Measurements from ENCODE around the gene MAPK6. TPM values are rescaled to one million over a fixed set of nuclear protein-coding genes. Genes with fewer than 3 reads are reported as not detected.

MAPK6 gene
- total RNA-seq, 3 donors from 2014 or later, result 20.8 to 32.2 (median 22.0) TPM

DNA sequence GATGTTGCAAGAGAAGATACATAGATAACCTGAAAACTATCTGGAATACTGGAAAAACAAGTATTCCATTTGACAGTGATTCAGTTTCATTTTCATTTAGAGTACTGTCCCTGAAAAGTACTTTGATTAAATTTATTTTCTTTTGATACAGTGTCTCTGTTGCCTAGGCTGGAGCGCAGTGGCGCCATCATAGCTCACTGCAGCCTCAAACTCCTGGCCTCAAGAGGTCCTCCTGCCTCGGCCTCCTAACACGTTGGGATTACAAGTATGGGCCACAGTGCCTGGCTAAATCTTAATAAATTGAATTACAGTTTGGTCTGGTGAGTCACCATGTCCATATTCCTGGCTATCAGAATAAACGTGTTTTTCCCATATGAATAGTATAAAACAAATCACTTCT, 45.8 kb upstream of the MAPK6 start:
- peaks cover 0 to 1% of the 10 kb centered on the region in 2 donors for H3K9me3 ChIP-seq
- H3K36me3 ChIP-seq, result no peaks in the 10 kb centered on the region
- no peaks in the 10 kb centered on the region for H3K27me3 ChIP-seq
- H3K27ac ChIP-seq, result no peak overlapping the region
- TF ChIP-seq, protein P1, sequence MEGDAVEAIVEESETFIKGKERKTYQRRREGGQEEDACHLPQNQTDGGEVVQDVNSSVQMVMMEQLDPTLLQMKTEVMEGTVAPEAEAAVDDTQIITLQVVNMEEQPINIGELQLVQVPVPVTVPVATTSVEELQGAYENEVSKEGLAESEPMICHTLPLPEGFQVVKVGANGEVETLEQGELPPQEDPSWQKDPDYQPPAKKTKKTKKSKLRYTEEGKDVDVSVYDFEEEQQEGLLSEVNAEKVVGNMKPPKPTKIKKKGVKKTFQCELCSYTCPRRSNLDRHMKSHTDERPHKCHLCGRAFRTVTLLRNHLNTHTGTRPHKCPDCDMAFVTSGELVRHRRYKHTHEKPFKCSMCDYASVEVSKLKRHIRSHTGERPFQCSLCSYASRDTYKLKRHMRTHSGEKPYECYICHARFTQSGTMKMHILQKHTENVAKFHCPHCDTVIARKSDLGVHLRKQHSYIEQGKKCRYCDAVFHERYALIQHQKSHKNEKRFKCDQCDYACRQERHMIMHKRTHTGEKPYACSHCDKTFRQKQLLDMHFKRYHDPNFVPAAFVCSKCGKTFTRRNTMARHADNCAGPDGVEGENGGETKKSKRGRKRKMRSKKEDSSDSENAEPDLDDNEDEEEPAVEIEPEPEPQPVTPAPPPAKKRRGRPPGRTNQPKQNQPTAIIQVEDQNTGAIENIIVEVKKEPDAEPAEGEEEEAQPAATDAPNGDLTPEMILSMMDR (IDR thresholded peaks at IDR 0.05), result no peak
- TF ChIP-seq POLR2A (IDR thresholded peaks at IDR 0.05) (no peak), POLR2AphosphoS5 (IDR thresholded peaks at IDR 0.05) (no peak)
- DNase-seq (ENCODE audit: low spot score in 2 of 2), result no peak
- H3K4me1 ChIP-seq, result peaks cover 0 to 4% of the 10 kb centered on the region in 2 donors
- intact Hi-C loops (cut with DNase I; ENCODE audit: low total_unique reads), result no loop called here
- no peak overlapping the region for H3K4me3 ChIP-seq

DNA sequence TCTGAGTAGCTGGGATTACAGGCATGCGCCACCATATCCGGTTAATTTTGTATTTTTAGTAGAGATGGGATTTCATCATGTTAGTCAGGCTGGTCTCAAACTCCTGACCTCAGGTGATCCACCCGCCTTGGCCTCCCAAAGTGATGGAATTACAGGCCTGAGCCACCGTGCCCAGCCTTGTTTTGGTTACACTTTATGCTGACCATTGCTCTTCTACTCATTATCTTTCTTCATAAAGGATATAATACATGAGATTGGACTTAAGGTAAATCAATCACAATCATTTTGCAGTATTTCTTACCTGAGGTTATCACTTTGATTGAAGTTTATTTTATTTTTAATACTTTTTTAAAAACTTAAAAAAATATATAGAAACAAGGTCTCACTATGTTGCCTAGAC, 45.2 kb upstream of the MAPK6 start:
- no peak overlapping the region for H3K4me3 ChIP-seq
- TF ChIP-seq, protein P1 (IDR thresholded peaks at IDR 0.05), result no peak
- no peak for TF ChIP-seq POLR2A (IDR thresholded peaks at IDR 0.05)
- TF ChIP-seq POLR2AphosphoS5 (IDR thresholded peaks at IDR 0.05), result no peak
- intact Hi-C loops (cut with DNase I; ENCODE audit: low total_unique reads), result no loop called here
- peaks cover 0 to 4% of the 10 kb centered on the region in 2 donors for H3K4me1 ChIP-seq
- H3K36me3 ChIP-seq, result no peaks in the 10 kb centered on the region
- no peak for DNase-seq (ENCODE audit: low spot score in 2 of 2)
- H3K27ac ChIP-seq, result no peak overlapping the region
- H3K27me3 ChIP-seq, result no peaks in the 10 kb centered on the region
- no peaks in the 10 kb centered on the region for H3K9me3 ChIP-seq

DNA sequence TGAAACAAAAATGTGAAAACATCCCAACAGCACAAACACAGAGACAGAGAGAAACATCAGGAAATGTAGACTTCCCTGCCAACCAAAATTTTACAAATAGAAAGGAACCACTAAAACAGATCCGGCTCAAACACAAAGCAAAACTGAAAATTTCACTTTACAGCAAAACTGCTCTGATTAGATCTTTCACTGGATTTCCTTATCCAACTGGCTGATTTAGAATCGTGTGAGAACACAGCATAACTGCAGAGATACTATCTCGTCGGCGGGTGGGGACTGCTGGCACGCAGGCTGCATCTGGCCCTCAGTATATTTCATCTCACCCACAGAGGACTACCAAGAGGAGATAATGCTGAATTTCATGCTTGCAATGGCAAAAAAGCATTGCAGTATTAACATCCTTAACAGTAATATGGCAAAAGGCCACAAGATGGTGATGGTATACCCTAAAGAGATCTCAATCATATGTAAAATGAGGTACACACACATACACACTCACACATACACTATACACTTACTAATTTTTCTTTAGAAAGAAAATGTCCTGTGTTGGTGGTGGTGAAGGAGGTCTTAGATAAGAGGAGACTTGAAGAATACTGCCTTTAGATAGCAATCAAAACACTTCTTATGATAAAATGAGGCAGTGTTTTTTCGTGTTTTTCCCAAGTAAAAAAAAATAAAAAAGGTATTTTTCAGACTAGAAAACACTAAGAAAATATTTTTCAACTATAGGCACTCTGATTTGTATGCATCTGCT, 36.8 kb upstream of the MAPK6 start:
- no peaks in the 10 kb centered on the region for H3K9me3 ChIP-seq
- no peaks in the 10 kb centered on the region for H3K36me3 ChIP-seq
- intact Hi-C loops (cut with DNase I; ENCODE audit: low total_unique reads), result no loop called here
- H3K4me3 ChIP-seq, result peak overlapping the region; percentile 7 to 43 (median 23)
- no peak for TF ChIP-seq POLR2A (IDR thresholded peaks at IDR 0.05)
- TF ChIP-seq POLR2AphosphoS5 (IDR thresholded peaks at IDR 0.05), result no peak
- TF ChIP-seq, protein P1 (IDR thresholded peaks at IDR 0.05), result peak in 2 of 3 donors; percentile 44 to 46
- no peaks in the 10 kb centered on the region for H3K27me3 ChIP-seq
- no peak for DNase-seq (ENCODE audit: low spot score in 2 of 2)
- peak overlapping the region; percentile 69 to 77 for H3K27ac ChIP-seq
- no peaks in the 10 kb centered on the region for H3K4me1 ChIP-seq

DNA sequence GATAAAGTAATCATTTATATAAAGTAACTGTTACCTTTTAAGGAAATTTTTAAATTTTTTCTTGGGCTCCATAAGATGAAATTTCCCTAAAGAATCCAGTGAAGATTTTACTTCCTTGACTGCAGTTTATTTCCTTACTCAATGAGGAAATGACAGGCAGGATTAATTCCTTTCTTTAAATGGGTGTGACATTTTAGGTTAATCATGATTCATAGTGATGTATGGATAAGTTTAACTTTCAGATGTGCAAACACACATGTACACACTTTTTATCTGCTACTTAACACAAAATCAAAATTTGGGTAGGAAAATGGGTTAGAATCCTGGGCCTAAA, 36.3 kb upstream of the MAPK6 start:
- no peak overlapping the region for H3K4me3 ChIP-seq
- H3K27ac ChIP-seq, result no peak overlapping the region
- no peaks in the 10 kb centered on the region for H3K27me3 ChIP-seq
- TF ChIP-seq POLR2AphosphoS5 (IDR thresholded peaks at IDR 0.05) (no peak), POLR2A (IDR thresholded peaks at IDR 0.05) (no peak)
- TF ChIP-seq, protein P1 (IDR thresholded peaks at IDR 0.05), result no peak
- H3K36me3 ChIP-seq, result no peaks in the 10 kb centered on the region
- DNase-seq (ENCODE audit: low spot score in 2 of 2), result no peak
- intact Hi-C loops (cut with DNase I; ENCODE audit: low total_unique reads), result no loop called here
- no peaks in the 10 kb centered on the region for H3K4me1 ChIP-seq
- H3K9me3 ChIP-seq, result no peaks in the 10 kb centered on the region

DNA sequence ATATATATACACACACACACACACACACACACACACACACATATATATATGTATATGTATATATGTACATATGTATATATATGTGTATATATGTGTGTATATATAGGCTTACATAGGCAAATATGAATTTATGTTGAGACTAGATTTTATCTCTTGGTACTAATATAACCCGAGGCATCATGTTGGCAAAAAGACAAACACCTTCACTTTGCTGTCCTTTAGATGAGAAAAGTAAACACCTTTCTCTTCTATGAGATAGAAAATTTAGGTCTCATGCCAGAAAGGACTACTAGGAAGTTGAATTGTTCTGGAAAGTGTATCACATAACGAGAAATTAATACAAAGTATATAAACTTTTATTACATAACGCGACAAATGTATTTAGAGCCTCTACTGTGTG, 27.9 kb upstream of the MAPK6 start:
- Histone ChIP-seq H3K9me3 (no peaks in the 10 kb centered on the region), H3K27me3 (no peaks in the 10 kb centered on the region), H3K36me3 (no peaks in the 10 kb centered on the region), H3K4me1 (no peaks in the 10 kb centered on the region), H3K27ac (no peak overlapping the region), H3K4me3 (no peak overlapping the region)
- TF ChIP-seq POLR2A (IDR thresholded peaks at IDR 0.05), result no peak
- TF ChIP-seq, protein P1 (IDR thresholded peaks at IDR 0.05), result no peak
- TF ChIP-seq POLR2AphosphoS5 (IDR thresholded peaks at IDR 0.05), result no peak
- intact Hi-C loops (cut with DNase I; ENCODE audit: low total_unique reads), result no loop called here
- no peak for DNase-seq (ENCODE audit: low spot score in 2 of 2)

Measured in breast epithelium (tissue), 4 donors.